NCI-H2227 (cell line): ENCODE results near the gene TPI1.
"Not testable (repeated sequence)": the region's sequence is repeated elsewhere in the genome, so short reads cannot be mapped to it uniquely, and the experiment has no call there.

Source experiments
- DNase-seq: peaks from one replicate; lab custom pipeline; 2025; ENCODE audit not compliant: unreplicated experiment; lab: John Stamatoyannopoulos, UW

The TPI1 gene

GRCh38 chr12:6846316-6846869, 20.9 kb upstream of the TPI1 start:
- DNase-seq: no peak

GRCh38 chr12:6847676-6848075, 19.7 kb upstream of the TPI1 start:
- no peak for DNase-seq

GRCh38 chr12:6849427-6849826, 17.9 kb upstream of the TPI1 start:
- DNase-seq: no peak

GRCh38 chr12:6849976-6850560, 17.3 kb upstream of the TPI1 start:
- DNase-seq: no peak

- DNase-seq: no peak
These were observed 16.6 kb upstream of the TPI1 start for GRCh38 chr12:6850796-6851152.

- peak; percentile 95 for DNase-seq
These were observed 16.0 kb upstream of the TPI1 start, which contains the start of gene CDCA3 for GRCh38 chr12:6851153-6851920. Gene CDCA3, minus strand, starts transcription at chr12:6851286. Its CDS starts 334 bp downstream, at chr12:6850952.

GRCh38 chr12:6851921-6852650, 15.2 kb upstream of the TPI1 start, which contains the start of gene USP5:
Gene USP5, plus strand, starts transcription at chr12:6852150. Its CDS starts 30 bp downstream, at chr12:6852180.
- DNase-seq: peak; percentile 98

GRCh38 chr12:6852651-6853354, 14.5 kb upstream of the TPI1 start:
- peak; percentile 63 for DNase-seq

GRCh38 chr12:6853626-6854025, 13.7 kb upstream of the TPI1 start:
- no peak for DNase-seq

GRCh38 chr12:6854036-6854435, 13.3 kb upstream of the TPI1 start:
- no peak for DNase-seq

- DNase-seq: no peak
These were observed 12.0 kb upstream of the TPI1 start for GRCh38 chr12:6855322-6855721.

- DNase-seq: no peak
These were observed 8.5 kb upstream of the TPI1 start for GRCh38 chr12:6858799-6859198.

- no peak for DNase-seq
These were observed 7.2 kb upstream of the TPI1 start for GRCh38 chr12:6860116-6860515.

GRCh38 chr12:6860942-6861341, 6.4 kb upstream of the TPI1 start:
- no peak for DNase-seq

- DNase-seq: no peak
These were observed 5.9 kb upstream of the TPI1 start for GRCh38 chr12:6861391-6861790.

GRCh38 chr12:6863033-6863432, 4.3 kb upstream of the TPI1 start:
- no peak for DNase-seq

- DNase-seq: no peak
These were observed 3.6 kb upstream of the TPI1 start for GRCh38 chr12:6863586-6864321.

GRCh38 chr12:6865307-6865706, 2.0 kb upstream of the TPI1 start:
- not testable (repeated sequence) for DNase-seq

- peak; percentile 14 for DNase-seq
These were observed 990 bp upstream of the TPI1 start for GRCh38 chr12:6866163-6866919.
